MM.1S (cell line): ENCODE measurements around the gene CHML.
A peak's percentile ranks its signal among the peaks of the same experiment; 100 is the strongest.

ENCODE experiments used
- DNase-seq: peaks from one replicate; pipeline ENCODE4 v3.0.0-alpha.2; 2015
- H2AFZ ChIP-seq: fragments of 300-600 bp; sonication (generic); 2 replicates; pipeline ENCODE4 v1.6.0; 2016; ENCODE audit warnings: antibody characterized with exemption, low read length
- H3F3A ChIP-seq: fragments of 300-600 bp; sonication (generic); 2 replicates; pipeline ENCODE4 v1.6.1; 2016; ENCODE audit warnings: mild to moderate bottlenecking, antibody characterized with exemption, low read length, moderate library complexity, mixed read lengths; ENCODE audit not compliant: insufficient read depth
- H3K27ac ChIP-seq: fragments of 300-600 bp; sonication (generic); 2 replicates; pipeline ENCODE4 v1.5.1; 2016; ENCODE audit warnings: mild to moderate bottlenecking, low read length
- H3K27me3 ChIP-seq: fragments of 300-600 bp; sonication (generic); replicated peaks from 2 replicates; pipeline ENCODE4 v1.6.0; 2016; ENCODE audit warnings: low read length; ENCODE audit not compliant: insufficient read depth
- H3K36me3 ChIP-seq: fragments of 300-600 bp; sonication (generic); replicated peaks from 2 replicates; pipeline ENCODE4 v1.6.1; 2016; ENCODE audit warnings: mild to moderate bottlenecking, low read length, mixed read lengths; ENCODE audit not compliant: insufficient read depth
- H3K4me1 ChIP-seq: fragments of 300-600 bp; sonication (generic); 2 replicates; pipeline ENCODE4 v1.6.1; 2016; ENCODE audit warnings: low read length, mixed read lengths
- H3K4me2 ChIP-seq: fragments of 300-600 bp; sonication (generic); 2 replicates; pipeline ENCODE4 v1.6.0; 2016; ENCODE audit warnings: low read depth, low read length
- H3K4me3 ChIP-seq: fragments of 300-600 bp; sonication (generic); 2 replicates; pipeline ENCODE4 v1.5.1; 2016; ENCODE audit warnings: low read length, mixed read lengths
- H3K79me2 ChIP-seq: fragments of 300-600 bp; sonication (generic); 2 replicates; pipeline ENCODE4 v1.6.1; 2016; ENCODE audit warnings: mixed run types, low read length, mixed read lengths
- H3K9ac ChIP-seq: fragments of 300-600 bp; sonication (generic); 2 replicates; pipeline ENCODE4 v1.6.1; 2016; ENCODE audit warnings: low read length, mixed read lengths
- H3K9me2 ChIP-seq: fragments of 300-600 bp; sonication (generic); replicated peaks from 2 replicates; pipeline ENCODE4 v1.6.1; 2016; ENCODE audit warnings: mild to moderate bottlenecking, low read length, mixed read lengths; ENCODE audit not compliant: insufficient read depth
- H3K9me3 ChIP-seq: fragments of 300-600 bp; sonication (generic); replicated peaks from 2 replicates; pipeline ENCODE4 v1.6.1; 2016; ENCODE audit warnings: mild to moderate bottlenecking, low read length, mixed read lengths; ENCODE audit not compliant: insufficient read depth
- H4K20me1 ChIP-seq: fragments of 300-600 bp; sonication (generic); 2 replicates; pipeline ENCODE4 v1.6.1; 2016; ENCODE audit warnings: mild to moderate bottlenecking, low read length, moderate library complexity, mixed read lengths; ENCODE audit not compliant: insufficient read depth
- CTCF ChIP-seq: fragments of 300-600 bp; sonication (generic); IDR thresholded peaks from 2 replicates; pipeline ENCODE4 v1.5.1; 2016; ENCODE audit warnings: antibody characterized with exemption, low read length, mixed read lengths
- EZH2 ChIP-seq: fragments of 300-600 bp; sonication (generic); optimal IDR thresholded peaks from 2 replicates; pipeline ENCODE3; 2017; ENCODE audit warnings: low read depth, mild to moderate bottlenecking, antibody characterized with exemption, low read length, mixed read lengths
- EZH2phosphoT487 ChIP-seq: fragments of 300-600 bp; sonication (generic); IDR thresholded peaks from 2 replicates; pipeline ENCODE4 v1.6.1; 2018; ENCODE audit warnings: antibody characterized with exemption, low read length

CHML gene

GRCh38 chr1:241607497-241607896 lies 32.7 kb downstream of the CHML start:
- Histone ChIP-seq H3K9ac (no peak overlapping the region), H3K27ac (no peak overlapping the region), H3K36me3 (no peaks in the 10 kb centered on the region), H3K27me3 (no peaks in the 10 kb centered on the region), H3F3A (no peaks in the 10 kb centered on the region), H2AFZ (no peak overlapping the region), H4K20me1 (no peaks in the 10 kb centered on the region), H3K4me1 (no peaks in the 10 kb centered on the region), H3K79me2 (no peaks in the 10 kb centered on the region), H3K9me2 (no peaks in the 10 kb centered on the region), H3K4me2 (no peak overlapping the region), H3K4me3 (no peak overlapping the region), H3K9me3 (no peaks in the 10 kb centered on the region)
- TF ChIP-seq EZH2 (no peak), CTCF (no peak), EZH2phosphoT487 (no peak)
- DNase-seq, result no peak

DNA sequence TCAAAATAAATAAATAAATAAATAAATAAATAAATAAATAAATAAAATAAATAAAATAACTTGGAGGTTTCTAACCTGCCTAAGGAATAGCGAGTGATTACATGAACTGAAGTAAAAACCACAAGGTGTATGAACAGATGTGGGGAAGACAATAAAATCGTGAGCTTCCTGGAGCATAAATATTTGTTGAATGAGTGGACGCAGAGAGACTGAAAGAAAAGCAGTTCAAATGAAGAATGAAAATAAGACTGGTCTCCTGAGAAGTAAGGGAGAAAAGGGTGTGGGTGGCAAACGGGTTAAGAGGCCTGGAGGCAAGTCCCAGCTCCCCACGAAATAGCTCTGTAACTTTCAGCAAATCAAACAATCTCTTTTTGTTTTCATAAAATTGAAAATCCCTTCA lies 33.6 kb downstream of the CHML start:
- no peaks in the 10 kb centered on the region for H3K4me1 ChIP-seq
- H3K27me3 ChIP-seq, result no peaks in the 10 kb centered on the region
- no peak overlapping the region for H3K27ac ChIP-seq
- no peaks in the 10 kb centered on the region for H3K9me3 ChIP-seq
- H2AFZ ChIP-seq, result no peak overlapping the region
- H4K20me1 ChIP-seq, result no peaks in the 10 kb centered on the region
- no peaks in the 10 kb centered on the region for H3K36me3 ChIP-seq
- no peak overlapping the region for H3K4me3 ChIP-seq
- H3K4me2 ChIP-seq, result no peak overlapping the region
- no peak overlapping the region for H3K9ac ChIP-seq
- no peak for DNase-seq
- no peaks in the 10 kb centered on the region for H3K79me2 ChIP-seq
- TF ChIP-seq CTCF (no peak), EZH2phosphoT487 (no peak)
- no peaks in the 10 kb centered on the region for H3F3A ChIP-seq
- H3K9me2 ChIP-seq, result no peaks in the 10 kb centered on the region

DNA sequence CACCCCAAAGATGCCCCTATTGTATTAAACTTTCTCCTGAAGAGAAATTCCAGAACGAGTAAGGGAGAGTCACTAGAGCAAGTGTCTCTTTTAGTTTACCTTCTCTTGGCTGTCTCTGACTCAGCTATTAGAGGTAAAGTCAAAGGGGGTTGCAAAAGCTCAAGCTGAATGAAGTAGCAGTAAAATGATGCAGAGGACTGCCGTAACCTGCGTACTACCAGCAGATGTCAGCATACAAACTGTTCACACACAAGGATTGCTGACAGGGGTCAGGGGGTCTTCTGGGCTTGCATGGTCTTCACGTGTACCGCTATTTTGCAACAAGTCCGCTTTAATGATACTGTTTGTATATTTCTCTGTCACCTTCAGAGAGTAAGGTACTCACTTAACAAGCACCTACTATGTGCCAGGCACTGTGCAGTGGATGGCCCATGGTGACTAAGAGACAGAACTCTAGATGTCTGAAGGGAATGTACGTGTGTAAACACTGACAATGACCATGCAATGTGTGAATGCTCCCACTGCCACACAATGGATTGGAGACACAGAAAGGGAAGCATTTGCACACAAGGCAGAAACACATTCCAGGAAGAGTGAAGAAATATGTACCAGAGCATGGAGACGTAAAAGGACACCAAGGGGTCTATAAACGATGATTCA lies 34.9 kb downstream of the CHML start:
- Histone ChIP-seq H2AFZ (no peak overlapping the region), H4K20me1 (no peaks in the 10 kb centered on the region), H3K9me2 (no peaks in the 10 kb centered on the region), H3K9ac (no peak overlapping the region), H3K4me1 (no peaks in the 10 kb centered on the region), H3K4me3 (no peak overlapping the region), H3K27ac (no peak overlapping the region), H3K9me3 (no peaks in the 10 kb centered on the region), H3K79me2 (no peaks in the 10 kb centered on the region), H3K4me2 (no peak overlapping the region), H3K36me3 (no peaks in the 10 kb centered on the region), H3K27me3 (no peaks in the 10 kb centered on the region), H3F3A (no peaks in the 10 kb centered on the region)
- no peak for DNase-seq
- TF ChIP-seq EZH2phosphoT487 (no peak), CTCF (peak; percentile 13; the same call in 1 of the 2 replicates)
